MM.1S (cell line): Measurements from ENCODE around the gene MMP23B.

Source experiments
- EZH2 ChIP-seq: fragments of 300-600 bp; sonication (generic); optimal IDR thresholded peaks from 2 replicates; pipeline ENCODE3; 2017; ENCODE audit warnings: low read depth, mild to moderate bottlenecking, antibody characterized with exemption, low read length, mixed read lengths
- EZH2phosphoT487 ChIP-seq: fragments of 300-600 bp; sonication (generic); IDR thresholded peaks from 2 replicates; pipeline ENCODE4 v1.6.1; 2018; ENCODE audit warnings: antibody characterized with exemption, low read length
- TF ChIP-seq, protein P1 (sequence below): fragments of 300-600 bp; sonication (generic); IDR thresholded peaks from 2 replicates; pipeline ENCODE4 v1.5.1; 2016; ENCODE audit warnings: antibody characterized with exemption, low read length, mixed read lengths

GRCh38 chr1:1618396-1619068, 13.4 kb upstream of the MMP23B start:
- TF ChIP-seq, protein P1, sequence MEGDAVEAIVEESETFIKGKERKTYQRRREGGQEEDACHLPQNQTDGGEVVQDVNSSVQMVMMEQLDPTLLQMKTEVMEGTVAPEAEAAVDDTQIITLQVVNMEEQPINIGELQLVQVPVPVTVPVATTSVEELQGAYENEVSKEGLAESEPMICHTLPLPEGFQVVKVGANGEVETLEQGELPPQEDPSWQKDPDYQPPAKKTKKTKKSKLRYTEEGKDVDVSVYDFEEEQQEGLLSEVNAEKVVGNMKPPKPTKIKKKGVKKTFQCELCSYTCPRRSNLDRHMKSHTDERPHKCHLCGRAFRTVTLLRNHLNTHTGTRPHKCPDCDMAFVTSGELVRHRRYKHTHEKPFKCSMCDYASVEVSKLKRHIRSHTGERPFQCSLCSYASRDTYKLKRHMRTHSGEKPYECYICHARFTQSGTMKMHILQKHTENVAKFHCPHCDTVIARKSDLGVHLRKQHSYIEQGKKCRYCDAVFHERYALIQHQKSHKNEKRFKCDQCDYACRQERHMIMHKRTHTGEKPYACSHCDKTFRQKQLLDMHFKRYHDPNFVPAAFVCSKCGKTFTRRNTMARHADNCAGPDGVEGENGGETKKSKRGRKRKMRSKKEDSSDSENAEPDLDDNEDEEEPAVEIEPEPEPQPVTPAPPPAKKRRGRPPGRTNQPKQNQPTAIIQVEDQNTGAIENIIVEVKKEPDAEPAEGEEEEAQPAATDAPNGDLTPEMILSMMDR, result no peak
- TF ChIP-seq EZH2phosphoT487, result no peak
- no peak for TF ChIP-seq EZH2
